GM18498 (cell line): ENCODE measurements around the gene LYRM2.

Source experiments
- ATAC-seq: cut with Tn5 transposase; IDR thresholded peaks from one replicate; pipeline ENCODE4 v1.9.1; 2021; ENCODE audit warnings: mild to moderate bottlenecking, moderate library complexity; ENCODE audit not compliant: unreplicated experiment

Gene LYRM2

DNA sequence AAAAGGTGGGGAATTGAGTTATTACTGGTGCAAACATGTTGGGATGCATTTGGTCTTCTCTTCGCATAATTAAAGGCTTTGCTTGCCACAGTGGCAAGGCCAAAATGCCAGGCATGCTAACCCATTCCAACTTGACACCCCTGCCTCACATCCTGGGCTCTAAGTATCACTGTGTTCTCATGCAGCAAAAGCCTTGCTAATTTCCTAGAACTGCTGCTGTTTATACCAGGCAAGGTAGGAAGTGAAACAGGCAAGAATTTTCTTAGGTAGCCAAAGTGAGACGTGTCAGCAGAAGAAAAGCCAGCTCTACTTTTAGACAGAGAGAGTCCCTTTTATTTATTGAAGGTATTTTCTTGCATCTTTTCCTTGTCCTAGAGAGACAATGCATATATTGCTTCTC, 41.2 kb downstream of the LYRM2 start:
- ATAC-seq: no peak

DNA sequence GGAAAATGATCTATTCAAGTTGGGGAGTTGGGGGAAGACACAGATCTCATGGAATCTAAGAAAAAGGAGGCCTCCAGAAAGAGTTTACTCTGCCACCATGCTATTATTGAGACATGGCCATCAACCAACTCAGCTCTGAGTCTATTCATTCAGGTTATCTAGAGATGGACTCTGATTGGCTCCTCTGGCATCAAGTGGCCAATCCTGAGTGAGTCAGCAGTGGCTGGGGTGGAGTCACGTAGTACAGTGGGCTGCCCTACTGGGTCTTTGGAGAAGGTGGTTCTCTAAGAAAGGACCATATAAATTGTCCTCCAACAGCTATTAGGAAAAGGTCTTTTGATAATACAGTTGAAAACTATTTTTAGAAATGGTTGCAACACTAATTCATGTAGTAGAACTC, 42.1 kb downstream of the LYRM2 start:
- no peak for ATAC-seq

DNA sequence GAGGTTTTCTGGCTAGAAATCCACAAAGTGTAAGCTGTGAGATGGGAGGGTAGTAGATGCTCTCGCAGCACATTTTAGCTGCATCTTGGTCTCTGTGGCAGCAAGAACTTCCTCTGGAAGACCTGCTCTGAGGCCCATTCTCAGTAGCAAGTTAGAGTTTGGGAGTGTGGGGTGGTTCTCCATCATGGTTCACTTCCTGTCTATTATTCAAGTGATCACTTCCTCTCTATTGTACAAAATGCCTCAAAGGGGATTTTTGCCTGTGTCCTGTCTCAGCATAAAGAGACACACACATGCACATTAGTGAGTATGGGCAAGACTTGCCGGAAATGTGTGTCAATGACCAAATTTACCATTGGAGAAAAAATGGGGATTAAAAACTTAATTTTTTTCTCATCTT, 42.5 kb downstream of the LYRM2 start:
- peak; percentile 84 for ATAC-seq

DNA sequence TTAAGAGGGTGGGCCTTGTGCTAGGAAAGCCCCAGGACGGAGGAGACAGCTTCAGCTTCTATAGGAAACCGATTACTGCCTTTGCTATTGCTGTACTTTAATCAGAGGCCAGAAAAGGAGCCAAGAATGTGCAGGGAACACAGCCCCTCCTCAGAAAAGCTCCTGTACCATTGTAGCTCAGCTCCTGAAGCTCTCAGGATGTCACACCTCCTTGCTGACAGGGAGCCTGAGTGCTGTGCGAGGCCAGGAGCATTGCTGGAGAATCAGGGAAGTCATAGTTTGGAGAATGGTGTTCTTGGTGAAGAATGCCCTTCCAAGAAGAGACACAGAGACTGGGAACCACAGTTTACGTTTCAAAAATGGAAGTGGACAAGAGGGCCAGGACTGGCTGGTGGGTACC, 46.8 kb downstream of the LYRM2 start:
- no peak for ATAC-seq

DNA sequence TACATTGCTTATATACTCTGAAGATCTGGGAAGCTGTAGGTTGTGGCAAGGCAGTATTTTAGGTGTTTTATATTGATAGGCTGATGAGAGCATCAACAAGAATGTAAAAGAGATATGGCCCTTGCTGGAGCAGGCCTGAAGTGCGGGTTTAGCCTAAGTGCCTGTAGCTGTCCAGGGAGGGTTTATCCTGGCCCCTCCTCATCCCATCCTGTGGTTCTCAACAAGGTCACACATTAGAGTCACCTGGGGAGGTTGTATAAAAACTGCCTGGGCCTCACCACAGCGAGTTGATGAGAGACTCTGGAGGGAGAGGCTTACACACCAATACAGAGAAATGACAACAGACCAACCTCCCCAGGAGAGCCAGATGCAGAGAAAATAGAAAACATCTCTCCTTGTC, 48.4 kb downstream of the LYRM2 start:
- no peak for ATAC-seq

DNA sequence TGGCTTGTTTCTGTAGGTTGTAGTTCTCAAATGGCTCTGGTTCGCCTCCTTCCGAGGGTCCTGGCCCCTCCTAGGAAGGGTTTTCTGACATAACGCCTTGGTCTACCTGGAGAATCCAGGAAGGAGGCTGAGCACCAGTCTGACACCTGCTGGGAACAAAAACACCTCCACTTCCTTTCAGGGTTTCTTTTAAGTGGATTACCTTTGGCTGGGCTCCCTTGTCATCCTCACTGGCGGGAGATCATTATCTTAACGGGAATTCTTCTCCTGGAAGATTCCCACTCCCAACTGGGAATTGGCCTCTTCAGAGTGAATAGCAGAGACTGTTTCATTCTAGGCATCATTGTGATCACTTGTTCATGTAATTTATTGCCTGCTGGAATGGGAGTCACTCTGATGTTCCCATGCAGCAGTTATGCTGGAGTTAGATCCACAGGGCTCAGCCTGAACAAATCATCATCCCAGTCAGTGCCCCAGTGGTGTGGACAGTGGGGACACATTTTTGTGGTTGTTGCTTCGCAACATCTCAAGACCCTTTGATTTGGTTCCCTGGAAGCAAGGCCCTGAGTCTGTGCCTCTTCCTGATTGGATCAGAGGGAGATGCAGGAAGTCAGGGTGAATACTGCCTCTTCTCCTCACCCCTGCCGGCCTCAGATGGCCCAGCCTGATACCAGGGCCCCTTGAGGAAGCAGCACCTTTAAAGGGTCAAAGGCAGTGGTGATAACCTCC, 49.1 kb downstream of the LYRM2 start:
- ATAC-seq: no peak

DNA sequence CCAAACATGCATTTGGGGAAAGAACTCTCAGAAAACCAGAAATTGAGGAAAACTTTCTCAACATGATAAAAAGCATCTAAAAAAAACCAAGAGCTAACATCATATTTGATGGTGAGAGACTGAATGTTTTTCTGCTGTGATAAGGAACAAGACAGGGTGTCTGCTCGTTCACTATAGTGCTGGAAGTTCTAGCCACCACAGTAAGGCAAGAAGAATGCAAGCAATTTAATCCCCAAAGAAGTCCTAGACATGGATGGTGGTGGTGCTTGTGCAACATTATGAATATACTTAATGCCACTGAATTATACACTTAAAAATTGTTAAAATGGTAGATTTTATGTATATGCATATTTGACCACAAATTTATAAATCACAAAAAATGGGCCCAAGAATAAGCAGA, 53.4 kb downstream of the LYRM2 start:
- no peak for ATAC-seq

DNA sequence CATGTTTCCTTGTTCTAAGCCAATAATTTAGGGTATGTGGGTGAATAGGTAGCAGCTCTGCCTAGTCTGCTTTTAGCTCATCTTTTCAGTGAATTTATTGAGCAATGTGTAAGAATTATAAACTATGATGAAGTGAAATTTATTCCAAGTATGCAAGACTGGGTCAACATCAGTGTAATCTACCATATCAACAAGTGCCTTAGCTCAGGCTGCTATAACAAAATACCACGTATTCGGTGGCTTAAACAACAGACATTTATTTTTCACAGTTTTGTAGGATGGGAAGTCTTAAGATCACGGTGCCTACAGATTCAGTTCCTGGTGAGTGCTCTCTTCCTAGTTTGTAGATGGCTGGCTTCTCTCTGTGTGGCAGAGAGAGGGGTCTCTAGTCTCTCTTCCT, 54.0 kb downstream of the LYRM2 start:
- no peak for ATAC-seq

DNA sequence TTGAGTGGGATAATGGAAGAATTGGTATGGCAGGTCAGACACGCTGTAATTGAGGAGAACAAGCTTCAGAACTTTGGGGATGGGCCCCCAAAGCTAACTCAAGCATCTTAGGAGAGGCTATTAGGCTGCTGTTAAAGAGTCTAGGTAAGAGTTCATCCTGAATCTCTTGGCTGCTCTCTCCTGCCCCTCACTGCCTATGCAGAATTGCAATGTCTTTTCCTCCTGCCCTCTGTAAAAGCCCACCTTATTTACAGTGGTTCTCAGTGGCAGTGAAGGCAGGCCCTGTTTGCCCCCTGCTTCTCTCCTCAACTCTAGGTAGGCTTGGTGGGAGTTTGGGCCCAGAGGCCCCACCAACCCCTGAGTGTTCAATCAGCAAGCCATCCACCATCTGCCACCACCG, 55.0 kb downstream of the LYRM2 start:
- ATAC-seq: no peak

DNA sequence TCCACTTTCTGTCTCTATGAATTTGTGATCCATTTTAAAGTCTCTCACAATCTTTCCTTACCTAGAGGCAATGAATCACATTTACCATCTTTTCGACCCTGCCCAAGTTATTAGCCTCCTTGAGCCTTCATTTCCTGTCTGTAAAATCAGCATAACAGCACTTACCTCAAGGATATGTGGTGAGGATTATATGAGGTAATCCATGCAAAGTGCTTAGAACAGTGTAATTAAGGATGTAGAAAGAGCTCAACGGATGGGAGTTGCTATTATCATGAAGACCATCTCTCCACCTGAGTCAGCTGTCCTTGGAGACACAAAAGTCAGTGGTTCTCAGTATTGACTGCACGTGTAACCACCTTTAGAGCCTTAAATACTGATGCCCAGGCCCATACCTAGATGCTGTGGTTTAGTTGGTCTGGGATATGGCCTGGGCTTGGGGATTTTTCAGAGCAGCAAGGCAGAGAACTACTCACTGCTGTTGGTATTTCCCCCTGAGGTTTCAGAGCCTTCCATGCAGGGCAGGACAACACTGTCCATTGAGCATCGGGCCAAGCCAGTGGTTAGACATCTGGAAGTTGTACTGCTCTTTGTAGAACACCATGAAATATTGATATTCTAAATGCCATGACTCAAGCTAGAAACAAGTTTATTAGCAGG, 55.8 kb downstream of the LYRM2 start:
- no peak for ATAC-seq

DNA sequence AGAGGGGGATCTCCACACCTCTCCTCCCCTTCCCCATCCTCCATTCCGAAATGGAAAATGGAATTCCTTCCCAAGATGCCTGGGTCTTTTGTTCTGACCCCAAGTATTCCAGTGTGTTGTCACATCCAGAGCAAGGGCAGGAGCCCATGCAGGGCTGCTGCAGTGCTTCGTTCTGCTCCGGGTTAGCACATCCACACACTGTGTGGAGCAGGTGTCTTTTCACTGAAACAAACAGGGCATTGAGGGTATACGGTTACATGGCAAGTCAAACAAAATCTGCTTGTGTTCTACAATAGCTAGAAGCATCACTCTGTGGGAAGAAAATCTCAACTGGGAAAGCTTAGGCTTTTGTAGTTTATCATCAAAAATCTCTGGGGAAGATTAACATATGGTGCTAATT, 56.9 kb downstream of the LYRM2 start:
- no peak for ATAC-seq

DNA sequence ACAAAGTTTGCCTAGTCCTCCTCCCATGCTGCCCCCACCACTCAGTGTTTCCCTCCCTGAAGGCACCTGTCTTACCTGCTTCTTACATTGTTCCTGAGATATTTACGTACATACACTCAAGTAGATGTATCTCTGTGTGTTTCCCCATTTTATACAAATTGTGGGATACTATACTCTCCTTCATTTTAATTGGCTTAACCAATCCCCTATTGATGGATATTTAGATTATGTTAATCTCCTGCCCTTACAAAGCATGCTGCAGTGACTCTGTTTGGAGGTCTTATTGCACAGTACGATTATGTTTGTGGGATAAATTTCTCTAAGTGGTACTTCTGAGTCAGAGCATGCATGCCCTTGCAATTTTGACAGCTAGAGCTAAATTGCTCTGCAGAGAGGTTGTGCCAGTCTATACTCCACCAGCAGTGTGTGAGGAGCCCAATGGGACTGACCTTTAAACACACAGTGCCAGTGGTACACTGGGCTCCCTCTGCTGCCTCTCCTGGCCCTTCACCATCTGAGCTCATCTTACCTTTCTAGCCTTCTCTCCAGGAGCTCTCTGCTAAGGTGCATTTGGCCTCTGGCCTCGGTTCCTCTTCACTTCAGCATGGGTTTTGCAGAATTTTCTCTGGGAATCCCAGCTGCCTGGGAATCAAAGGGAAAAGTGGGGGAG, 57.4 kb downstream of the LYRM2 start:
- no peak for ATAC-seq

DNA sequence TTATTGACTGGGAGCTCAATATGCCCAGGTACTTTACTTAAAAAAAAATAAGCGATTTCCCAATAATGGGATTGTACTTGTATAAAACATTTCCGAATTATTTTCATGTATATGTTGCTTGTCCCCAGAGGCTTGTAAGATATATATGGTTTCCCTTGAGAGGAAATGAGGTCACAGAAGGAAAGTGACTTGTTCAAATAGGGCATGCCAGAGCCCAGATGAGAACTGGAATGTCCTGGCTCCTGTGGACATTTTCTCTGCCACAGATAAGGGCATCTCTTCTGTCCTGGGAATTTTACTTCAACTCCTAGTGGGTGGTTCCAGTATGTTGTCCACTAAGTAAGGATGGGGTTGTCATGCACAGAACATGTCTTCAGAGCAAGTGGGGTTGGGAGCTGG, 63.0 kb downstream of the LYRM2 start:
- ATAC-seq: no peak

DNA sequence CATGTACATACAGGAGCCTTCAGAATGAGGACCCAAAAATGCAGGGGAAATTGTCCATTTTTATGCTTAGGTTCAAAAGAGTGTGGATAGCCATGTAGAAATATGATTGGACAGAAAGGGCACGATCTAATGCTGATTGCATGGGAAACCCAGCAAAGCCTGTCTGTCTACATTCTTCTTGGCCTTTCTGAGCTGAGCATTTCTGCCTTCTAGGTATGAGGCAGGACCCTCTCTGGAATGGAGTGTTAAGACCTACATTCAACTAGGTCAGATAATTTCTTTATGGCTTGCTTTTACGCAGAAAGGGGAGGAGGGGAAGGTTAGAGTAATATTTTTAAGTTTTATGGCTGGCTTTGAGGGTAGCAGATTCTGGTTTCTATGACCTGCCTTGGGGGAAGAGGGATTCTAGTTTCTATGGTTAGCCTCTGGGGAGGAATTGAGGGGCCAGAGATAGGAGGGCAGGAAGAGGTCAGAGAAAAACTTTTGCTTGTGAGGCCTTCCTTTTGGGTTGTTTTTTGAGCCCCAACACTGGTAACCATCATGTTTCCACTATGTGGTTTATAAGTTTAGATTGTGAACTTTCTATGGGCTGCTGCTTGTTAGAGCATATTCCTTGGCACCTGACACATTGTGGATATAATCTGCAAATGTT, 63.5 kb downstream of the LYRM2 start:
- no peak for ATAC-seq

DNA sequence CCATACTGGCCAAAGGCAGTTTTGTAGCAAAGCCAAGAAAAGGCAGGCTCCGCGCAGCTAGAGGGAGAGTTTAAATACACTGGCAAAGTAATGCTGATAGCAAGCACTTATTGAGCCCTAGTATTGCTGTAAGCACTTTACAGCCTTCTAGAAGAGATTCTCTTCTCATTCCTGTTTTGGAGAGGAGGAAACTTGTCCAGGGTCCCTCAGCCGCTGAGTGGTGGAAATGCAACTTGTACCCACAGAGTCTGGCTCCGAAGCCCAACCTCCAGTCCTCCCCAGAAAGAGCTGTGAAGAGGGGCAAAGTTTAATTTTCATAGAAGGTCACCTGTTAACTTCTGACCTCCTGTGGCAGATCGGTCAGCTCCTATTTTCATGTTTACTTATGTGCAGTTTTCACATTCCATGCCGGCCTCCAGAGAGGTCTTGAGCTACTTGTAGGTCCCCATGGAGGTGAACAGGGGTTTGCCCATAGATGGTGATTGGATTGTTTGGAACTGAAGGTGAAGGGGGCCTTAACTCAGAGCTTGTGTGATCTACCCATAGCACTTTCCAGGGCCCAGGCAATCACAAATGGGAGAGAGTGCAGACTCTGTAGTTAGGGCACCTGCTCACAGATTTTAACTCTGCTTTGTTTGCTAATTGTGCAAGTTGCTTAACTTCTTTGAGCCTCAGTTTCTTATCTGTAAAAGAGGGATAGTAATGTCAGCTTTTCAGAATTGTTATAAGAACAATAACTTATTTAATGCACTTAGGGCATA, 70.7 kb downstream of the LYRM2 start:
- ATAC-seq: no peak

DNA sequence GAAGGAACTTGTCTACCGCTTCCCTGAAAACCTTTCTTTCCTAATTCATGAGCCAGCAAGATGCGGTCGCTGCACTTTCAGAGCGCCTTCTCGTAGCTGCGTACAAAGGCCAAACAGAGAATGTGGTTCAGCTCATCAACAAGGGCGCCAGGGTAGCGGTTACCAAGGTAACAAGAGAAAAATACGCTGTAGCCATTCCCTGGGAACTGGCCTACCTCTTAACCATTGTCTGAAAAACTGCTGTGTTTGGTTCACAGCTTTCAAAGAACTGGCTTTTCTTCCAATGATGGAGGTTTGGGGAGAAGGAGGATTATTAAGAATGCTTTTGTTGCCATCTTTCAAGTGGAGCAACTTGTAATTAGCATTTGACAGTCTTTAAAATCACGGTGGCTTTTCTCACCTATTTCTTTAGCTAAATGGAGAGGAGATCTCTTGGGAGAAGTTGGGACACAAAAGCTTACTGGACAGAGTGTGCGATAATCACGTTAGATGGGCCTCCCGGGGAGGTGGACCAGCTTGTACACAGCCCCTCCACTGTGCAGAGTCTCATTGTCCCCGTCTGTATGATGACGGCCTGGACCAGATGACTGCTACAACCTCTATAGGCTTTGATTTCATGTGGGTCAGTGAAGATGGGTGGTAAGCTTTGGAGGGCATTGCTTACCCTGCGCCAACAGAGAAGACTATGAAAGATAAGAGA, 71.5 kb downstream of the LYRM2 start:
- ATAC-seq: no peak

DNA sequence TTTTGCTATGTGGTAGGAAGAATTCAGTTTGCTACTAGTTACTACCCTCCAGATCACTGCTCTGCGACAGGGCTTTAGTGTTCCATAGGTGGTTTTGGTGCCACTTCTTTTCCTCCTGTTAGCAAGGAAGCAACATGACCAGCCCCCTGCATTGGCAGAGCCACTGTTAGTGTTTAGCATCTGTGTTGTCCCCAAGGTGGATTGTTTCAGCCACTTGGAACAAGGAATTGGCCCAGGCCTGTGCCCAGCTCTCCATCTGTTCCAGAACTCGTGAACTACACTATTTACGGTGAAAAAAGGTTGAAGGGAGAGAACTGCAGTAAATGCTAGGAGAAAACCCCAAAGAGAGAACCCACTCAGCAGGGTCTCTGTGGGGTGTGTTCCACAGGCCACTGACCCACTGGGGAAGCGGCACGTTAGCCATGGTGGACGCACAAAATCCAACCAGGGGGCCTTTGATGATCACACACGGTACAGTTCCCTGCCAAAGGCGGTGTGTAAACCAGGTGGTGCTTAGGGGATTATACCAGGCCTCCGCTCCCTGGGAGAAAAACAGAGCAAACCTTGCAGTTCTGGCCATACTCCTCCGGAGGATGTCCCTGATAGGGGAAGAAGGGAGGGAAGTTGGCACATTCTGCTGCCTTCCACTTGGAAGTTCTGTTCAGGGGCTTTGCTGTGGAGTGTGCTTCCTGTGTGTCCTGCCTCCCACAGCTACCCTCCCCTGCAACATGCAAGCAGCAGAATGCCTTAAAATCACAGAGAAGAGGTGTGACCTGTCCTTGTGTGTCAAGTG, 72.3 kb downstream of the LYRM2 start:
- ATAC-seq: no peak

DNA sequence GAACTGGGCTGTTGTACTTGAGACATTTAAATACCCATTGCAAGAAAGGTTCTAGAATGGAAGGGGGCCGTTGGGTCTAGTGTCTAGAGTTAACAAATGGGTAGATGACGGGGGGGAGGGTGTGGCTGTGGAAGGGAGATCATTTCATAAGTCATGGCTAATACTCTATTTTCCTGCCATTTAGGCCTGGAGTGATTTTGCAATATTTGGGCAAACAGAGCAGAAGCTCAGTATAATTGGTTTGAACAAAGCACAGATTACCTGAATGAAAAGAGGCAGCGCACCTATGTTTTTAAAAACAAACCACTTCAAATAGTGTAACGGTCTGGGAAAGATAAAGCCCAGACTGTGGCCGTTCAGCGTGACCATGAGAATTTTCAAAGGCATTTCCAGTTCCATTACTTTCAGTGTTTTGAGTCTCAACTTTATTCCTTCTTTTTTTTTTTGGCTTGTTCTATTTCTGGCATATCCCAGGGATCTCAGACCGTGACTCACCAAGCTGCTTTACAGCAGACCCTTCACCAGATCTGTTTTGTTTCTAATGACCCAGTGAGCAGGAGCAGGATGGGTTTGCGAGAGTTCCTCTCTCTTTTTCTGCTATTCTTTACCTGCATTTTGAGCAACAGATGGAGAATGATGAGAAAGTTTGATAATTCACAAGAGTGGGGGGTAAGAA, 73.7 kb downstream of the LYRM2 start:
- no peak for ATAC-seq

DNA sequence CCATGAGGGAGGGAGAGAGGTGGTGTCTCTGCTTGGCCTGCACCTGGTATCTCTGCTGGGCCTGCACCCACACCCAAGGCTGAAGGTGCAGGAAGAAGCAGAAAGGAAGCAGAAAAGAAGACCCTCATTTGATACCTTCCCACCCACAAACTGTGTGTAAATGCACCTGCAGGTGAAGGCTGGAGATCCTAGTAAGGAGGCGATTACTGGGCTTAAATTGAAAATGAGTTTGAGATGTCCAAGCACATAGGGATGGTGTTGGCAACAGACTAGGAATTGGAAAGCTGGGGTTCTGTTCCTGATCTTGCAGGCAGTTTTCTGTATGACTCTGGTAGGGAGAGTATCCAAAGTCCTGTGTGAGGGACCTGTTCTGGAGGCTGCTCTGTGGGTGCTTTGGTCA, 74.7 kb downstream of the LYRM2 start:
- no peak for ATAC-seq
